H54 (cell line): ENCODE data around the gene XPA.

Experiments used
- DNase-seq: peaks from one replicate; pipeline ENCODE4 v3.0.0; 2011; ENCODE audit warnings: low spot score, mixed read lengths; ENCODE audit not compliant: insufficient read length
- FAIRE-seq: peaks from 3 replicates; lab custom pipeline; 2011; peaks lifted over from hg19 to GRCh38; lab: Jason Lieb, UNC
- POLR2A ChIP-seq: IDR thresholded peaks from 2 replicates; pipeline ENCODE4 v1.6.1; 2011; ENCODE audit warnings: low read depth, mild to moderate bottlenecking, low read length

The XPA gene

DNA sequence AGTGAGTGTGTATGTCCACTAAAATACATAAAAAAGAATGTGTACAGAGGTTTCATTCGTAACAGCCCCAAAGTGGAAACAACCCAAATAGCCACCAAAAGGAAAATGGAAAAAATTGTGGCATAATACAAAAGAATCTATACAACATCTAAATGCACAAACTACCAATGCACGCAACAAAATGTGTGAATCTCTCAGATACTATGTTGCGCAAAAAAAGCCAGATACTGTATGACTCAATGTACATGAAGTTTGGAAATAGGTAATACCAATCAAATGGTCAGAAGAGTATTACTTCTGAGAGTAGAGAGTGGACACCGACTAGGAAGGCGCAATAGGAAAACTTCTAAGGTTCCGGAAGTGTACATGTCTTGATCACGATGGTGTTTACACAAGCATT lies 2.4 kb downstream of the XPA start:
- FAIRE-seq: peak; percentile 64
- no peak for TF ChIP-seq POLR2A

GRCh38 chr9:97689401-97690180 lies 7.5 kb downstream of the XPA start:
- no peak for TF ChIP-seq POLR2A
- peak; percentile 97 for FAIRE-seq
- DNase-seq: peak; percentile 48

More for the DNA sequence above, 2.4 kb downstream of the XPA start:
- no peak for DNase-seq

DNA sequence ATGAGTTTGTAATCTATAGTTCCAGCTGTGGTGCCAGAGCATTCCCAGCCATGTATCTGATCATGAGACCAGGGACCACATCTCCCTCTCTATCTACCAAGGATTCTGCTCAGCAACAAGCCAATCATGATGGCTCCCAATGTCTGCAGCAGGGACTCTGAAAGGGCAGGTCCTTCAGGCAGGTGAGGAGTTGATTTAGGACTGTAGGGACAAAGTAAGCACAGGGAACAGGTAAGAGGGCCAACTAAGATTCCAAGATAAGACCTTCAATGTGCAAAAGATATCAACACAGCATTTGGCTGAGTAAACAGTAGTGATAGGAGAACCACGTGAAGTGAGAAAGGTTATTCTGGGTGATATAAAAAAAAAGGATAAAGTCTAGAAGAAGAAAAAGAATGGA lies 8.5 kb downstream of the XPA start:
- no peak for FAIRE-seq
- DNase-seq: no peak
- TF ChIP-seq POLR2A: no peak

DNA sequence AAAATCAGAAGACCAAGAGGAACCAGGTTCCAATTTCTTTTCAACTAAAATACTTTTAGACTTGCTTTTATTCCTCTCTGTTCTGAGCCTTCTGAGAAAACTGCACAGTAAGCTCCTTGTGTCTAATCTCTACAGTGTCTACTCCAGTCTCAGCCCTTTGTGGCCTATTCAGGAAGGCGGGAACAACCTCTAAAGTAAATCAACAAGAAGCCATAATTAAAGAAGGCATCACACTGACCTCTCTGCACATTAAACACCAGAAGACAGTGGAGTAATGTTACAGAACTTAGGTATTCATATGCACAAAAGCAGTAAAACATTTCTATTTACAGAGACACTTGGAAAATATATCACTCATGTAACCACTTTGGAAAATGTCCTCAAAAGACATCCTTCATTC lies 14.9 kb downstream of the XPA start:
- DNase-seq (no peak), FAIRE-seq (peak; percentile 62)
- TF ChIP-seq POLR2A: no peak

DNA sequence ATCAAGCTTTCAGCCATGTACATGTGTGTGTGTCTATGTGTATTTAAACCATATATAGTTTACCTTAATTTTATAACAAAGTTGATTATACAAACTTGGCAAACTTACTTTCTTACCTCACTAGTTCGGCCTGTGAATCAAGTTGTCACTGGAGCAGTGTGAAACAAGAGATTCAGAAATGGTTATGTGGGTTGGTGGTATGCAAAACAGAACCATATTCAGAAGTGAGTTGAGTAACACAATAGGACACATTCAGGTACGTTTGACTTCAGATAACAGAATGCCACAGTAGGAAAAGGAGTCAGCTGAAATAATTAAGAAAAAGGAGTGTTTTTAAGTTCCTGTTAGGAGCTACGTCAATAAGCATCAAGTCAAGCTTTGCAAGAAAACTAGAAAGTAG lies 21.5 kb downstream of the XPA start:
- peak; percentile 86 for FAIRE-seq

GRCh38 chr9:97673922-97674321 lies 23.2 kb downstream of the XPA start:
- no peak for TF ChIP-seq POLR2A
- FAIRE-seq: no peak
- no peak for DNase-seq

More for the DNA sequence above, 21.5 kb downstream of the XPA start:
- DNase-seq: no peak
- no peak for TF ChIP-seq POLR2A

DNA sequence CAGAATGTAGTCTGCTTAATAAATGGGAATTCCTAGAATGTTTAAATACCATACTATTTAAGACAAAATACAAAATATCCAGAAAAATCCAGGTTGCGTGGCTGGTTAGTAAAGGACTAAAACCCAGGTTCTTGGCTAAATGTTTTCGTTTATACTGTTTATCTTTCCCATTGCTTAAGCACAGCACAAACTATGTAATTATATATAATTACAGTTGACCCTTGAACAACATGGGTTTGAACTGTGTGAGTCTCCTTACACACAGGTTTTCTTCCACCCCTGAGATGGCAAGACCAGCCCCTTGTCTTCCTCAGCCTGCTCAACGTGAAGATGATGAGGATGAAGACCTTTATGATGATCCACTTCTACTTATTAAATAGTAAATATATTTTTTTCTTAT lies 24.7 kb downstream of the XPA start:
- TF ChIP-seq POLR2A: no peak

DNA sequence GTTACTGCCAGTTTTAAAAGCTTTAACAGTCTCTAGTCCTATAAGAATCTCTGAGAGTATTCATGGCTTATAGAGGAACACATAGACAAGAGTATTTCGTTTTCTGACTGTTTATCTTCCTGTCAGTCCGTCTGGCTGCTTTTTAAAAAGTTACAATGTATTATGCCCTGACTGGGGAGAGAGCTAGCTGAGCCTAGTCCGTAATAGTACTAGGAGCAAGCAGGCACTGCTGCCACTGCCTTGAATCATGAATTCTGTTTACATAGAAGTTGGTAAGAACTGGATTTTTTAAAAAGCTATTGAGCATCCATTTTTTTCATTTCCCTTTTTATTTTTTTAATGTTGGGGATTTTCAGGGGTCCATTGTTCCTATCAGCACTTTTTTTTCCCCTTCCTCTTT lies 26.6 kb downstream of the XPA start:
- DNase-seq (no peak), FAIRE-seq (peak; percentile 61)
- no peak for TF ChIP-seq POLR2A

More for the DNA sequence above, 24.7 kb downstream of the XPA start:
- FAIRE-seq: no peak
- no peak for DNase-seq

- no peak for FAIRE-seq
- no peak for TF ChIP-seq POLR2A
- no peak for DNase-seq
Observed at GRCh38 chr9:97668485-97668884, 28.7 kb downstream of the XPA start.

DNA sequence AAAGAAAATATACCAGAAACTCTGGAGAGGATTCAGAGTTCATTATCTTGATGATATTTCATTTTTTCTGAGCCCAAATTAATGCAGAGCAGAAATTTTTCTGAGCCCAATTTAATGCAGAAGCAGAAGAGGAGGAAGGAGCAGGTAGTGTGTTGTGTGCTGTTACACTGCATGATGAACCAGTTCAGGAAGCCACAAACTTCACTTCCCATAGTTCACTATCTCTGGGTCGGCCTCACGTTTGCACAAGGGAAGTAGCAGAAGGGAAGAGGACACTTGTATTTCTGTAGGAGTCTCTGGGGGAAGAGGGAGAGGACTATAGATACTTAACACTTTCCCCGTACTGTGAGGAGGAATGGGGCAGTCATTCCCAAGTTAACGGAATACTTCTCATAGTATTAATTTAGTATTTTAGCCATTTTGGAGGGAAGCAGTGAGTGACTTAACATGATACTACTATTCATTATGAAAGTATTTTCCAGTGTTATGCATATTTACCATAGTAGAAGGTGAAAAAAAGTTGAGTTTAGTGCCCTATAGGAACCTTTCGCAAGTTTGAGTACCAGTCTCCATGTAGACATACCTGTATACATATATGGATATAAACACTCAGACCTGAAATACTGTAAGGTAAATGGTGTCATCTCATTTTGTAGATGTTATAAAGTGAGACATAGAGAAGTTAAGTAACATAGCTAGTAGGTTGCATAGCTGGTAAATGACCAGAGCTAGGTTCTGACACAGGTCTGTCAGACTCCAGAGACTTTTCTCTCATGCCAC lies 30.0 kb downstream of the XPA start:
- TF ChIP-seq POLR2A: no peak
- FAIRE-seq (peak; percentile 85), DNase-seq (no peak)

GRCh38 chr9:97665742-97666141 lies 31.4 kb downstream of the XPA start:
- no peak for TF ChIP-seq POLR2A
- FAIRE-seq: peak; percentile 74
- no peak for DNase-seq

- DNase-seq (no peak), FAIRE-seq (no peak)
- TF ChIP-seq POLR2A: no peak
Observed at GRCh38 chr9:97660847-97661246, 36.3 kb downstream of the XPA start.

DNA sequence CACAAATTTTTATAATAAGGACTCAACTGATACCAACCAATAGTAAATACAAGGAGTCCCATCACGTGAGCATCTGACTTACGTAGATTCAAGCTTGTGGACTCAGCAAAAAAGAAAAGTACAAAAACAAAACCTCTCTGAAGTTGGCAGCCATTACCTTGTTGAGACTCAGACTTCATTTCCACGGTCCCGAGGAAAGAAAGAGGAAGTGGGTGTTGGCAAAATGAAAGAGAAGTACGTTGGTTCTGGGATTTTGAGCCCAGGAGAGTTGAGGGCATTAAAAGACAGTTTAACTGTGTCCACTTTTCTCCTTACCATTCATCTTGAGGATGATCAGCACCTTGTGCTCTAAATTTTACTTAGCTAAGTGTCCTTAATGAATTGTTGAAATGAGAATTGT lies 36.8 kb downstream of the XPA start:
- no peak for TF ChIP-seq POLR2A
- FAIRE-seq: no peak
- DNase-seq: no peak

GRCh38 chr9:97659771-97660170 lies 37.4 kb downstream of the XPA start:
- DNase-seq: no peak
- TF ChIP-seq POLR2A: no peak
- FAIRE-seq: no peak
